IPS DF 4.7 (cell line): ENCODE results near the gene CEP120.
"Not testable (repeated sequence)": the region's sequence is repeated elsewhere in the genome, so short reads cannot be mapped to it uniquely, and the experiment has no call there.

Experiments
- DNase-seq: peaks from one replicate; pipeline ENCODE4 v3.0.0-alpha.2; 2013; ENCODE audit warnings: low spot score; ENCODE audit errors: extremely low read depth

Gene CEP120

DNA sequence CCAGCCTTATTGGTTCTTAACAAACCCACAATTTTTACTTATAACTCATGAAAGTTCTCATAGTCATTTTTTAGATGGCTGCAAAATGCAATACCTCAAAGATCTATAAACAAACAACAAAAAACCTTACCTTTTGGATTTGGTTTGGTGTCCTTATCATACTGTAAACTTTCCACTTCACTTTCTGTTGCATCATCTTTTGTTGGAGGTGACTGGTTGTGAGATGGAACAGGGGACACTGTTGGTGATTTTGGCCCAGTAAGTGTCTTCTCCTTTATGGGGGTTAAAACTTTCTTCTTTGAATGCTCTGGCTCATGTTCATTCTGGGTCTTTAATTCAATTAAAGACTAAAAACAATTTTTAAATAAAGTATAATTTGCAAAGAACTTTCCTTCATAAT lies 33.4 kb downstream of the CEP120 start:
- no peak for DNase-seq

DNA sequence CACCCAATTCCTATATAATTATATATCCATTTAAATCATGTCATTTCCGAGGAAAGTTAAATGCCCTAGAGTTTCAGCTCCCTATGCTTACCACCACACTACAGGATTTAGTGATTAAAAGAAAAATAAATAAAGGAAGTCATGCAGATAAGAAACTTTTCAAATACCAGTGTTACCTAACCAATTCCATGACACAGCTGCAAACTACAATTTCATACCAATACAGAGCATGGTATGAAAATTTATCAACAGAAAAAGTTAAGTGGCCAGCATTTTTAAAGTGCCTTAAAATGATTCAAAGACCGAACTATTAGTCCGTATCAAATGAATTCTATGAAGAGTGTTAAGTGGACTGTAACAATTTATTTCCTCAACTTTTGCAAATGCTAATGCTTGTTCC lies 35.9 kb downstream of the CEP120 start:
- DNase-seq = no peak

GRCh38 chr5:123382252-123382651 lies 41.0 kb downstream of the CEP120 start:
- DNase-seq = no peak

- DNase-seq = no peak
Observed at GRCh38 chr5:123371575-123372179, 51.5 kb downstream of the CEP120 start.

DNA sequence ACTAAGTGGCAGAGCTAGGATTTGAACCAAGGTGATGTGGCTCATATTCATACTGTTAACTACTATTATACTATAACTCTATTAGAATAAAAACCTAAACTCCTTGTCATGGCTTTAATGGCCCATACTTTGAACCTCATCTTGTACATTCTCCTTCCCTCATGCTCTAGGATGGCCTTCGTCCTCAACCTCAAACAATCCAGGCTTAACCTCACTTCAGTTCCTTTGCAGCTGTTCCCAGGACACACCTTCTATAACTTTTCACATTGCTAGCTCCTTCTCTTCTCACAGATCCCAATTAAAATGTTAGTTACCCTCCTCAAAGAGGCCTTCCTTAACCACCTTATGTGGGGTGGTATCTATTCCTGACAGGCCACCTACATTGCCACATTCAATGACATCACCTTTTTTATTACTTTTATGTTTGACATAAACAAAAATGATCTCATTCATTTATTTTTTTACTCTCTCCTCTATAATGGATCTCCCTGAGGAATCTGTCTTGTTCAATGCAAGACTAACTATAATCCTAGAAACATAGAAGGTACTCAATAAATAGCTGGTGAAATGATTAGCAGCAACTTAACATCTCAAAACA lies 53.7 kb downstream of the CEP120 start:
- no peak for DNase-seq

DNA sequence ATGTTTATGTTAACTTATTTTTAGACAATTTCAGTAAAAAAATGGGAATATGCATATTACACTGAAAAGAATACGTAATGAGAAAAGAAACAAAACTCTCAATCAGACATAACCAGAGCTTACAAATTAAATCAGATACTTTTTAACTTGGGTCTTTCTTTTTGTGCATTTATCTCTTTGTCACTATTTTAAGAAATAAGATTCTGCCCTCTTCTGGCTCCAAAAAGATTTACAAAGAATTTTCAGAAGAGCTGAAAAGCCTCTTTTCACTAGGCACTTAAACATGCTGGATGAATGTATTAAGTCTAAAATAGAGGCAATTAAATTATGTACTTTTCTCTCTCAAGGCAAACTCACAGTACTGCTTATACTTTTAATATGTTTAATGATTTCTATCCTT lies 55.5 kb downstream of the CEP120 start:
- no peak for DNase-seq

DNA sequence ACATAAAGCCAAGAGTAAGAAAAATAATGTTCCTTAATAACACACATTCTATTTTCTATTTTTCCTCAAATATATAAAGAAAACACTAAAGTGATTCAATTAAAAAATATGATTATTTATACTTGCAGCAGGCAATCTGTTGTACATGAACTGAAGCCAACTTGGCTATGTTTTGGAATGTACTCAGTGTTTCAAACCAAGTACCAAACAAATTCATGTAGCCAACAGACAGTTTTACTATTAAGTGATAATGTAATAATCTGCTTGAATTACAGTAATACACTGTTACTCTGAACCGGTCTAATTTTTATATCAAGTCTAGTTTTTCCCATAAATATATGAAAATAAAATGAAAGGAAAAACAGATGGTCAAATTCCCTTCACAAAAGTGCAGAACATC lies 58.0 kb downstream of the CEP120 start:
- no peak for DNase-seq

DNA sequence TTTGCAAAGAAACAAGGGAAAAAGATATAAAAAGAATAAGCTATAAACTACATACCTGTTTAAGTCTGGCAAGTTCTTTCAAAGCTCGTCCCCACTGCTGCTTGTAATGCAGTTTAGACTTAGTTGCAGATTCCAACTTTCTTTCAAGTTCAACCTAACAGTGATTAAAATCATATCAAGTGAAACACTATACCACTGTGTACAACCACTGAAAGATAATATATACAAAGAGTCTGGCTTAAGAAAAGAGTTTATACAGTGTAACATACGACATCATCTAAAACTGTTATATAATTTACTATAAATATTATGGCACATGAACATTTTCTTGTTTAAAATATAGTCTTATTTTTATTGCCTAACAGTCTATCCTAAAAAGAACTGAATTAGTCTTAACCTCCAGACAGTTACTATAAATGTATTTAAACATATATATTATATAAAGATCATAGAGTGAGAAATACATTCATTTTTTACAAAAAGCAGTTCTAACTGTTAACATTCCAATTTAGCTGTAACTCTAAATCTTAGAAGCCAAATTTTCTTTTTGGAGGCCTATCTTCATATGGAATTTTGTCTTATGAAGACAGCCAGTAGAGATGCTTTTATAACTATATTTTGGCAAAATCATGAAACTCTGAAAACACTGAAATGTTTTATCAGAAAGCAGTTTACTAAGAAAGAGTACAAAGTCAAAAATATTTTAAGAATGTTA lies 58.6 kb downstream of the CEP120 start:
- DNase-seq = no peak

DNA sequence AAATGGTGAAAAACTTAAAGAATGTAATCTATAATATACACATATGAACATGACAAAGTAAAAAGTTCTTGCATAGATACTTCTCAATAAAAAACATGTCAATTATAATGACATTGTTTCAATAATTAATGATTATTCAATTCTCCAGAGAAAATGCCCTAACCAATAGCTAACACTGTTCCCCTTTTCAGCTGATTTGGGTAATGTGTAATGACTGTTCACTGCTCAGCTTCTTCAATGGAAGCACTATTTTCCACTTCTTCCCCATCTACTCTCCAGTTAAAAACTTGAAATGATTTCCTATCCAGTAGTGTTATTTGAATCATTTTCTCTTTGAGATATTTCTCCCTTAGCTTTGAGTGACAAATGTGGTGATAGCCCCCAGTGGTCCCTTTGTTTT lies 62.3 kb downstream of the CEP120 start:
- DNase-seq = no peak

- no peak for DNase-seq
Observed at GRCh38 chr5:123360201-123360571, 63.0 kb downstream of the CEP120 start.

GRCh38 chr5:123359454-123360200 lies 63.6 kb downstream of the CEP120 start:
- DNase-seq = no peak

GRCh38 chr5:123358751-123359150 lies 64.5 kb downstream of the CEP120 start:
- no peak for DNase-seq

- DNase-seq = no peak
Observed at GRCh38 chr5:123358304-123358703, 64.9 kb downstream of the CEP120 start.

- no peak for DNase-seq
Observed at GRCh38 chr5:123351820-123352219, 71.4 kb downstream of the CEP120 start.

DNA sequence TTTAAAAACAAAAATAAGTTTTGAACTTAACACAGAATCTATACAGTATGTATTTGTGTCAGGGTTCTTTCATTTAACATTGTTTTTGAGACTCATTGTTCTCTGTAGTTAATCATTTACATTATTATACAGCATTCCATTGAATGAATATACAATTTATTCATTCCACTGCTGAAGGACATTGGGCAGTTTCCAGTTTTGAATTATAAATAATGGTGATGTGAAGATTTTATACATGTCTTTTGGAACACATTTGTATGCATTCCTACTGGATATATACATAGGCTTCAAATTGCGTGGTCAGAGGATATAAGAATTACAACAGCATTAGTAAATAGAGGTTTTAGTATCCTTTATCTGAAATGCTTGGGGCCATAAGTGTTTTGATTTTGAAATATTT lies 72.0 kb downstream of the CEP120 start:
- no peak for DNase-seq

DNA sequence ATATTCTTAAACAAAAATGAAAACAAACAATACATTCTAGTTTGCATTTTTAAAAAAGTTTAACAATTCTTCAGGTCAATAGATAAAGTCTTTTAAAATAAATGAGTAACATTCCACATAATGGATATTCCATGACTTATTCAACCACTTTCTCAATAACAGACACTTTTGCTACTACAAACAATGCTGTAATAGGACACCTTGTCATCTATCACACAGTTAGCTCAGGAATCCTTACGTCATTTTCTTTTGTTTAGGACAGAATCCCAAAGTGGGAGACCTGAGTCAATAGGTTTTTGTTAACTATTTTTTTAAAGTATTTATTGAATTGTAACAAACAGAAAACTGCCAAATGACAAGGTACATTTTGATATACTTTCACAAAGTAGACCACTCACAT lies 72.5 kb downstream of the CEP120 start:
- DNase-seq = no peak

- DNase-seq = no peak
Observed at GRCh38 chr5:123344816-123345426, 78.3 kb downstream of the CEP120 start.

DNA sequence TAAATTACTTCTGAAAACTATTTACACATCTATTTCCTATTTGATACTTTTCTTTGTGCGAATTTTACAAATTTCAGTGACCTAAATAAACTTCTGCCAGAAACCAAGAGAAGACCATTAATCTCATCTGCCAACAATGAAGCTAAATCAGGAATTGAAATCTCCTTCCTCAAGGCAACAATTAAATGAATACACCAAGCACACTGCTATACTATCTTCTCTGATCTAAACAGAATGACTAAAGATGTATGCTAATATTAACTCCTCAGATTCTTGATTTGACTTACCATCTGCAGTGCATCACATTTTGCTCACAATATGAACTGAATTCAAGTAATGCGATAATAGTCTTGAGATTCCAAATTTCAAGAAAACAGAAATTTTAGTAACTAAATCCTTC lies 82.3 kb downstream of the CEP120 start:
- DNase-seq = no peak

DNA sequence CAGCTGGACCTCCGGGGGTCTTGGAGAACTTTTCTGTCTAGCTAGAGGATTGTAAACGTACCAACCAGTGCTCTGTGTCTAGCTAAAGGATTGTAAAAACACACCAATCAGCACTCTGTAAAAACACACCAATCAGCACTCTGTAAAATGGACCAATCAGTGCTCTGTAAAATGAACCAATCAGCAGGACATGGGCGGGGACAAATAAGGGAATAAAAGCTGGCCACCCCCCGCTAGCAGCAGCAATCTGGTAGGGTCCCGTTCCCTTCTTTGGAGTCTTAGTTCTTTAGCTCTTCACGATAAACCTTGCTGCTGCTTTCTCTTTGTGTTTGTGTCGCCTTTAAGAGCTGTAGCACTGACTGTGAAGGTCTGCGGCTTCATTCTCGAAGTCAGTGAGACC lies 114.8 kb downstream of the CEP120 start:
- not testable (repeated sequence) for DNase-seq

GRCh38 chr5:123305751-123306150 lies 117.5 kb downstream of the CEP120 start:
- no peak for DNase-seq

DNA sequence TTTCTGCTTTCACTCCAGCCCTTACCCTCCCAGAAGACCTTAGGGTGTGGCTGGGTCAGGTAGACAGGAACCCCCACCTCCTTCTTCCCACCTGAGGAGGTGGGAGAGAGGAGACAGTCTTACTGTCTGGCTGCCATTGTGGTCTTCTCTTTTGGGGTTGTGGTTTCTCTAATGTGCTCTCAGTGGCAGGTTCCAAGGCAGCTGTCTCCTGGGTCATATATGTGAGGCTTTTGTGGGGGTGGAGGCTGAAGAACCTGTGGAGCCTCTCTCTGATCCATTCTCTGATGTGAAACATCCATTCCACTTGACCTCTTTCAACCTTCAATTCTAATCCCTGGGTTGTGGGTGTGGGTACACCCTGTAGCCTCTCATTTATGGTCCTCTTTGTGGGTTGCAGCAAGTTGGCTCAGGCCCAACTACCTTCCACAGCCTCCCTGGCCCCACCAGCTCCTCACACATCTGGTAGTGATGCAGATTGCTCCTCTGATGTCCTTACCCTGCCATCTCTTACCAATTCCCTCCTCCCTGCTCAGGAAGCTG lies 118.4 kb downstream of the CEP120 start:
- no peak for DNase-seq

DNA sequence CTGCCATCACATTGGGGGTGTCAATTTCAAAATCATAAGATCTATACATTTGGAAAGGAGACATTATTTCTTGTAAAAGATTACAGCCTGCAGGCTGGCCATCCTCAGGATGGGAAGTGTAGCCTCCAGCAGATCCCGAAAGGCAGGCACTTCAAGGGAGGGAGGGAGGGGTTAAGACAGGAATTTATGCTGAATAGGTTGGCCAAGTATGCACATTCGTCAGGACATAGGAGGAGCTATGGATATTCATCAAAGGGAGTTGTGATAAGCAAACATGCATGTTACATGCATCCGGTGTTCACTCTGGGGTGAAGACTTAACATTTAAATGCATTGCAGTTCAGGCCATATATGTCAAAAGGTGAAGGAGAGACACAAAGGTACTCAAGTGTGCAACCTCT lies 119.4 kb downstream of the CEP120 start:
- no peak for DNase-seq
